GM21825 (cell line): ENCODE data around the gene EFS.

Experiments
- ATAC-seq: cut with Tn5 transposase; IDR thresholded peaks from one replicate; pipeline ENCODE4 v1.9.1; 2021; ENCODE audit warnings: mild to moderate bottlenecking, moderate library complexity; ENCODE audit not compliant: unreplicated experiment

The EFS gene

DNA sequence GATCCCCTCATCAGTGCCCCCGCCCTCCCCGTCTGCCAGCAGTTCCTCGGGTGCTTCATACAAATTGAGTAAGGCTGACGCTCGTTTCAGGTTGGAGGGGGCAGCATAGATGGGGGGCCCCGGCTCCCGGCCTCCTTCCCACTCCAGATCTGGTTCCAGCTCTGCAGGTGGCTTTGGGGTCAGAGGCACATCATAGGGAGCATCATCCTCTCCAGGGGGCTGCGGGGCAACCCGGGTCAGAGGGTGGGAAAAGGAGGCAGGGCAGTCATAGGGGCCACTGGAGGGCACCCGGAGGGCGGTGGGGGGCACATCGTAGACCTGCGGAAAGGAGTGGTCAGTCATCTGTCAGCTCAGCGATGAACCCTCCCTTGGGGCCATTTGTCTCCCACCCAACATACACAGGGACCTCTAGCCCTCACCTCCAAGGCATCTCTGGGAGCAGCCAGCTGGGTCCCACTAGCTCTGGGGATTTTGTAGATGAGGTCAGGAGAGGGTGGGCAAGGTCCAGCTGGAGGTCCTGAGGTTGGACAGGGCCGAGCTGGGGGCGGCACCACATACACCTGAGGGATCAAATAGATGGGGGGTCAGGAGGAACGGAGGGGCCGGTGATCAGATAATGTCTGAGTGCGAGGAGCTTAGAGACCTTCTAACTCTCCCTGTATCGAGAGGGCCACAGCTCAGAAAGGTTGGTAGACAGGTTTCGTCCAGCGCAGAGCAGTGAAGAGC is 5.1 kb downstream of the EFS start:
- ATAC-seq: no peak

- ATAC-seq: no peak
These were observed 5.8 kb downstream of the EFS start for GRCh38 chr14:23359167-23359626.

- ATAC-seq: no peak
These were observed 6.3 kb downstream of the EFS start for GRCh38 chr14:23358553-23359166.

DNA sequence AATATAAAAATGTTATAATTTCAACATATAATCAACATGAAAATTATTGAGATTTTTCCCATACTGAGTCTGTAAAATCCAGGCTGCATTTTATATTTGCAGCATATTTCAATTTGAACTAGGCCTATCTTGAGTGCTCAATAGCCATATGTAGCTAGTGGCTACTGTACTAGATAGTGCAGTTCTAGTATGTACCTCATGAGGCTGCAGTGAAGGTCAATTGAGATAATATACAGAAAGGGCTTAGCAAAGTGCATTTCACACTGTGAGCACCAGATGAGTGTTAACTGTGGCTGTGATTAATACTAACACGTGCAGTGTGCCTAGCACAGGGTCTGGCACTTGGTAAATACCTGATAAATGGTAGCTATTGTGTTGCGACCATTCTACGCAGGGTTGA is 6.9 kb downstream of the EFS start:
- ATAC-seq: no peak

DNA sequence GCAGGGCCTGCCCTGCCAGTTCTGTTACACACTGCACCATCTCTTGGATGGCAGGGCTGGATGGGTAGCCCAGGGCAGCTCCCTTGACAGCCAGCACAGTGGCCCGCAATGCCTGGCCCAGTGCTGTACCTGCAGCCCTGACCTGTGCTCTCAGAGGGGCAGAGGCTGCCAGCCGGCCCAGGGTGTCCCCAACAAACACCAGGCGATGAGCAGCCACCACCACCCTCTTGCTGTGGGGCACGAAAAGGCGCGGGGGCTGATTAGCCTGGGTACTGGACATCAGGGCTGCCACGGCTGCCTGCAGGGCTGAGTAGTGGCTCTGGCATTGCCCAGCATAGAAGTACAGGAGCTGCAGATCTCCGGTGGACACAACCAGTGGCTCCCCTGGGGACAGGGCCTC is 7.7 kb downstream of the EFS start:
- ATAC-seq: no peak

DNA sequence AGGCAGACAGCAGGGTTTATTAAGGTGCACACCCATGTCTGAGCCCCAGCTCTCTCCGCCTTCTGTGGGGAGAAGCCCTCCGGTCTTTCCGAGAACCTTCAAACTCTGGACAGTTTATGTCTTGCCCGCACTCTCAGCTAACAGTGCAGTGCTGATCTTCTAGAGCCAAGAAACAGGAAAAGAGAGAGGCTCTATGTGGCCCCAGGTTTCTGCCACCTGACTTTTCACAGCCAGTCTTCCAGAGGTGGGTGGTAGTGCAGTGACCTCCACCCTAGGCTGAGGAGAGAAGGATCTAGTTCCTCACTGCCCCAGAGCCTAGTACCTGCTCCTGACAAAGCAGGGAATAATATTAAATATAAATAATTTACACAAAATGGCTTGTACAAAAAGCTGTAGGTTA is 8.3 kb downstream of the EFS start:
- no peak for ATAC-seq

GRCh38 chr14:23355871-23356435 is 9.0 kb downstream of the EFS start:
- no peak for ATAC-seq

GRCh38 chr14:23354990-23355389 is 10.0 kb downstream of the EFS start:
- no peak for ATAC-seq

DNA sequence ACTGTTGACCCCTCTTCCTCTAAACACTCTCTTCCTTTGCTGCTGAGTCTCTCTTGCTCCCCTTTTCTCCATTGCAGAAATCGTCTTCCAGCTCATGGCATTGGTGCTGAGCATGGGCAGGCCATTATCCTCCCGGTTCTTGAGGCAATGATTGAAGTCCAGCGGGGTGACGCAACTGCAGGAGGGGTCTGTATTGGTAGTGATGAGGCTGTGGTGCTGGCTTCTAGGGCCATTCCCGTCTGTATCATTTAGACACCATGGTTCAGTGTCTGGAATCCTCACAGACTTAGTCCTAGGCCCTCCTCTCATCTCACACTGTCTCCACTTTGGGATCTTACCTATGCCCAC is 11.6 kb downstream of the EFS start:
- no peak for ATAC-seq

GRCh38 chr14:23352506-23353432 is 12.2 kb downstream of the EFS start, which contains the start of gene SLC22A17:
SLC22A17 (minus strand) TSS chr14:23352887.
- no peak for ATAC-seq

- ATAC-seq: no peak
These were observed 13.1 kb downstream of the EFS start for GRCh38 chr14:23351681-23352505.

- ATAC-seq: no peak
These were observed 15.7 kb downstream of the EFS start for GRCh38 chr14:23349156-23349845.

- ATAC-seq: no peak
These were observed 16.7 kb downstream of the EFS start for GRCh38 chr14:23348297-23348655.

GRCh38 chr14:23347406-23348296 is 17.3 kb downstream of the EFS start:
- no peak for ATAC-seq

DNA sequence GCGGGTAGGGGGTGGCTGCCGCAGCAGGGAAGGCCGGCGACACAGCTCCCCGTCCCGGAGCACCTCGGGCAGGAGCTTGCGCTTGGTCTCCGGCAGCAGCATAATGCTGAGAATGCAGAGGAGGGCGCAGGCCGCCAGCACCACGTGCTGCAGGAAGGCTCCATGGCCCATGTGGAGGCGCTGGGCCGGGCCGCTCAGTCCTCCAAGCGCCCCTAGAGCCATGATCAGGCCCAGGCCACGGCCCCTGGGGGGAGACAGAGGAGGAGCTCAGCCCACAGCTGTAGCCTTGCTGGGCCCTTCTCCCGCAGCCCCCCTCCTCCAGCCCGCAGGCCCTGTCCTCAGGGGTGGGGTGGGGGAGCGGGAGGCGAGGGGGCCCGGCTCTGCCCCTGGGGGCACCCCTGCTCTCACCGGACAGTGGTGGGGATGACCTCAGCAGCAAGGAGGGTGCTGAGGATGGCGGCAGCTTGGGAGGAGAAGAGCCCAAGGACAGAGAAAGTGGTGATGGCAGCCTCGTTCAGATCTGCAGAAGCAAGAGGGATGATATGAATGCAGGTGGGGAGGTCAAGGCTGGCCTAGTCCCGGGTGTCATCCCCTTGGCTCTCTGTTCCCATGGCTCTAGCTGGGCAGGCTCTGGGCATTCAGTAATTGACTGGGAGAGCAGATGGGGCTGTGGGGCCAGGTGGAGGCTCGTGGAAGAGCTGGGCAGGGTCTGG is 18.1 kb downstream of the EFS start:
- no peak for ATAC-seq

DNA sequence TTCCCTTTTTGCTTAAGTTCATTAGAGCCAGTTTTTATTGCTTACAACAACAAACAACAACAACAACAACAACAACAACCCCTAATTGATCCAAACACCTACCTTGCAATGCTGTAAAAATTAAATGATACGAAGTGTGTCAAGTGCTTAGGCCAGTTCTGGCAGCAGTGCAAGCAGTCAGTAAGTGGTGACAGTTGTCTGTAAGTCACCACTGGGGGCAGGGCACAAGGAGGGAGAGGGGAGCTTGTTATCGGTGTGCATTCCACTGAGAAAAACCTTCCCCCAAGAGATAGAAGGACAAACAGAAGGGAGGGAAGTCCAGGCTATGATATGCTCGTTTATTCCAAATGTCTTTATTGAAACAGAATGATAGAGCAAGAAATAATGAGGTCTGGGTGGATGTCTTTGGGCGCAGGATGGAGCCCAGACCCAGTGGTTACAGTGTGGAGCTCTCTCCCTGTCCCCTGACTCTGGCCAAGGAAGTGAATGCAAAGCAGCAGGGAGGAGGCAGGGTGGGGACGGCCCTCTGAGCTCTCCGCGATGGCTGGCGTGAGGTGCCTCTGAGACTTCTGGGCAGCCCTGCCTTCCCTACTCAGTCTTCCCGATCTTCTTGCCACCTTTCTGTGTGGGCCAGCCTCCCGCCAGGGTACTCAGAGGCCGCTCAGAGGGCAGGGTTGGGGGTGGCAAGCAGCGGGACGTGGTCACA is 18.8 kb downstream of the EFS start:
- ATAC-seq: no peak

GRCh38 chr14:23344481-23344880 is 20.5 kb downstream of the EFS start:
- ATAC-seq: no peak
